Suppressor macrophage treated with lipopolysaccharide for 4 hours (primary cell): ENCODE results near the gene NLRC5.

Experiments used
- DNase-seq: peaks from one replicate; pipeline ENCODE4 v3.0.0-alpha.2; 2020

The NLRC5 gene

GRCh38 chr16:57130950-57131321 is 141.6 kb downstream of the NLRC5 start:
- DNase-seq, result no peak

- DNase-seq, result no peak
These were observed 142.1 kb downstream of the NLRC5 start for GRCh38 chr16:57131351-57131970.

- no peak for DNase-seq
These were observed 143.1 kb downstream of the NLRC5 start for GRCh38 chr16:57132470-57132869.

GRCh38 chr16:57133031-57133430 is 143.7 kb downstream of the NLRC5 start:
- DNase-seq, result no peak
